ENCODE data around the gene TGFBR2. TPM values are rescaled to one million over a fixed set of nuclear protein-coding genes. Genes with fewer than 3 reads are reported as not detected.
A peak's percentile ranks its signal among the peaks of the same experiment; 100 is the strongest.

The TGFBR2 gene
- total RNA-seq, 6 donors from 2014 or later = 82.8 to 385 (median 285) TPM

GRCh38 chr3:30660136-30660535 is 53.7 kb downstream of the TGFBR2 start:
- Histone ChIP-seq H3K27ac (peak overlapping the region in 3 of 4 donors; percentile 31 to 63 (median 44)), H3K36me3 (peaks cover 7 to 64% (median 27%) of the 10 kb centered on the region in 4 donors), H3K27me3 (no peaks in the 10 kb centered on the region), H3K9me3 (no peaks in the 10 kb centered on the region), H3K4me3 (no peak overlapping the region), H3K4me1 (peaks cover 72 to 88% (median 78%) of the 10 kb centered on the region in 4 donors)
- no peak for TF ChIP-seq POLR2AphosphoS5 (IDR thresholded peaks at IDR 0.05)
- no peak for TF ChIP-seq POLR2A (IDR thresholded peaks at IDR 0.05)
- no peak for TF ChIP-seq EP300 (IDR thresholded peaks at IDR 0.05)
- TF ChIP-seq CTCF (IDR thresholded peaks at IDR 0.05) = no peak
- 95% methylated on average over 3 of the region's 3 CpGs for WGBS, 2 donors
- ATAC-seq (ENCODE audit: low FRiP score in 2 of 2) (no peak), DNase-seq (no peak)

- Histone ChIP-seq H3K27ac (peak overlapping the region in 3 of 4 donors; percentile 22 to 44 (median 31)), H3K27me3 (no peaks in the 10 kb centered on the region), H3K9me3 (no peaks in the 10 kb centered on the region), H3K4me1 (peaks cover 72 to 88% (median 78%) of the 10 kb centered on the region in 4 donors), H3K36me3 (peaks cover 7 to 59% (median 25%) of the 10 kb centered on the region in 4 donors), H3K4me3 (no peak overlapping the region)
- no peak for DNase-seq
- 92% methylated on average over 3 of the region's 3 CpGs for WGBS, 2 donors
- no peak for TF ChIP-seq CTCF (IDR thresholded peaks at IDR 0.05)
- TF ChIP-seq POLR2AphosphoS5 (IDR thresholded peaks at IDR 0.05) = no peak
- TF ChIP-seq EP300 (IDR thresholded peaks at IDR 0.05) = no peak
- TF ChIP-seq POLR2A (IDR thresholded peaks at IDR 0.05) = no peak
- no peak for ATAC-seq (ENCODE audit: low FRiP score in 2 of 2)
Measured at GRCh38 chr3:30660656-30661055, 54.3 kb downstream of the TGFBR2 start.

- H3K27ac ChIP-seq = peak overlapping the region in 1 of 4 donors; percentile 44
- peaks cover 7 to 52% (median 23%) of the 10 kb centered on the region in 4 donors for H3K36me3 ChIP-seq
- 78 to 81% methylated on average over 2 of the region's 2 CpGs for WGBS, 2 donors
- TF ChIP-seq EP300 (IDR thresholded peaks at IDR 0.05) (no peak), POLR2AphosphoS5 (IDR thresholded peaks at IDR 0.05) (no peak), CTCF (IDR thresholded peaks at IDR 0.05) (no peak), POLR2A (IDR thresholded peaks at IDR 0.05) (no peak)
- H3K27me3 ChIP-seq = no peaks in the 10 kb centered on the region
- no peak for DNase-seq
- H3K4me1 ChIP-seq = peaks cover 74 to 88% (median 79%) of the 10 kb centered on the region in 4 donors
- no peak overlapping the region for H3K4me3 ChIP-seq
- no peak for ATAC-seq (ENCODE audit: low FRiP score in 2 of 2)
- no peaks in the 10 kb centered on the region for H3K9me3 ChIP-seq
Measured at GRCh38 chr3:30661098-30661873, 54.9 kb downstream of the TGFBR2 start.

GRCh38 chr3:30662836-30663235 is 56.4 kb downstream of the TGFBR2 start:
- ATAC-seq (ENCODE audit: low FRiP score in 2 of 2) (no peak), DNase-seq (no peak)
- Histone ChIP-seq H3K4me1 (peaks cover 70 to 86% (median 78%) of the 10 kb centered on the region in 4 donors), H3K36me3 (peaks cover 7 to 38% (median 16%) of the 10 kb centered on the region in 4 donors), H3K4me3 (no peak overlapping the region), H3K27ac (no peak overlapping the region), H3K9me3 (no peaks in the 10 kb centered on the region), H3K27me3 (no peaks in the 10 kb centered on the region)
- WGBS, 2 donors = 66 to 69% methylated on average over 3 of the region's 3 CpGs
- no peak for TF ChIP-seq POLR2AphosphoS5 (IDR thresholded peaks at IDR 0.05)
- no peak for TF ChIP-seq EP300 (IDR thresholded peaks at IDR 0.05)
- no peak for TF ChIP-seq CTCF (IDR thresholded peaks at IDR 0.05)
- no peak for TF ChIP-seq POLR2A (IDR thresholded peaks at IDR 0.05)
